Measurements from ENCODE around the gene AOX1. TPM values are rescaled to one million over a fixed set of nuclear protein-coding genes. Genes with fewer than 3 reads are reported as not detected.

The AOX1 gene
- total and polyA plus RNA-seq, 8 donors, result 17.8 to 181 (median 120) TPM

DNA sequence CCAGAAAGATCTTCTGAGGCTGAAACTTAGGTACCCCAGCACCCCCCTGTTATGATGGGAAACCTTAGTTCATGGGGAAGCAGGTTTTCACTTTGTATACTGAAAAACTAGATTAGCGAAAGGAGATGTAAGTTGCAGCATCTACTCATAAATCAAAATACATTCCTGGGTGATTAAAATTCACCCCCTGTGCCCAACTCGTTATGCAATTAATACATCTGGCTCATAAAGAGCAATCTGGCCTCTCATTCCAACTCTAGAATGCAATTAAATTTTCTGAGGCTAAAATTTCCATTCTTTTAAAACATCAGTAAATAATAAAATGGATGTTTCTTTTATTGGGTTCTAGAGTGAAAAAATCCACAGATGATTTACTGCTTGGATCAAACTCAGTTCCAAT is 115.0 kb downstream of the AOX1 start:
- TF ChIP-seq, protein P1, sequence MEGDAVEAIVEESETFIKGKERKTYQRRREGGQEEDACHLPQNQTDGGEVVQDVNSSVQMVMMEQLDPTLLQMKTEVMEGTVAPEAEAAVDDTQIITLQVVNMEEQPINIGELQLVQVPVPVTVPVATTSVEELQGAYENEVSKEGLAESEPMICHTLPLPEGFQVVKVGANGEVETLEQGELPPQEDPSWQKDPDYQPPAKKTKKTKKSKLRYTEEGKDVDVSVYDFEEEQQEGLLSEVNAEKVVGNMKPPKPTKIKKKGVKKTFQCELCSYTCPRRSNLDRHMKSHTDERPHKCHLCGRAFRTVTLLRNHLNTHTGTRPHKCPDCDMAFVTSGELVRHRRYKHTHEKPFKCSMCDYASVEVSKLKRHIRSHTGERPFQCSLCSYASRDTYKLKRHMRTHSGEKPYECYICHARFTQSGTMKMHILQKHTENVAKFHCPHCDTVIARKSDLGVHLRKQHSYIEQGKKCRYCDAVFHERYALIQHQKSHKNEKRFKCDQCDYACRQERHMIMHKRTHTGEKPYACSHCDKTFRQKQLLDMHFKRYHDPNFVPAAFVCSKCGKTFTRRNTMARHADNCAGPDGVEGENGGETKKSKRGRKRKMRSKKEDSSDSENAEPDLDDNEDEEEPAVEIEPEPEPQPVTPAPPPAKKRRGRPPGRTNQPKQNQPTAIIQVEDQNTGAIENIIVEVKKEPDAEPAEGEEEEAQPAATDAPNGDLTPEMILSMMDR (IDR thresholded peaks at IDR 0.05), result no peak
- ATAC-seq (no peak), DNase-seq (no peak), FAIRE-seq (no peak)
- H3K4me3 ChIP-seq, result no peak overlapping the region
- intact Hi-C loops (cut with DNase I), result loop anchor here in 1 of 3 donors (5.0 to 10.0 kb wide), 2 partner anchors 124 to 726 kb away; no protein-coding TSS in a partner anchor
- no peak overlapping the region for H3K27ac ChIP-seq
- no peaks in the 10 kb centered on the region for H3K4me1 ChIP-seq
- H3K27me3 ChIP-seq, result no peaks in the 10 kb centered on the region
- 83% methylated on average over 2 of the region's 2 CpGs for WGBS, 2 donors
- no peaks in the 10 kb centered on the region for H3K36me3 ChIP-seq
- H3K9me3 ChIP-seq, result no peaks in the 10 kb centered on the region

GRCh38 chr2:200702044-200702443 is 116.2 kb downstream of the AOX1 start:
- no peaks in the 10 kb centered on the region for H3K36me3 ChIP-seq
- 40 to 65% methylated on average over 1 of the region's 1 CpG for WGBS, 2 donors
- FAIRE-seq (no peak), ATAC-seq (no peak), DNase-seq (no peak)
- no peak overlapping the region for H3K27ac ChIP-seq
- H3K4me3 ChIP-seq, result no peak overlapping the region
- no peaks in the 10 kb centered on the region for H3K4me1 ChIP-seq
- TF ChIP-seq, protein P1 (IDR thresholded peaks at IDR 0.05), result no peak
- H3K9me3 ChIP-seq, result no peaks in the 10 kb centered on the region
- no peaks in the 10 kb centered on the region for H3K27me3 ChIP-seq
- intact Hi-C loops (cut with DNase I), result loop anchor here in 1 of 3 donors (5.0 to 10.0 kb wide), 2 partner anchors 125 to 727 kb away; no protein-coding TSS in a partner anchor

DNA sequence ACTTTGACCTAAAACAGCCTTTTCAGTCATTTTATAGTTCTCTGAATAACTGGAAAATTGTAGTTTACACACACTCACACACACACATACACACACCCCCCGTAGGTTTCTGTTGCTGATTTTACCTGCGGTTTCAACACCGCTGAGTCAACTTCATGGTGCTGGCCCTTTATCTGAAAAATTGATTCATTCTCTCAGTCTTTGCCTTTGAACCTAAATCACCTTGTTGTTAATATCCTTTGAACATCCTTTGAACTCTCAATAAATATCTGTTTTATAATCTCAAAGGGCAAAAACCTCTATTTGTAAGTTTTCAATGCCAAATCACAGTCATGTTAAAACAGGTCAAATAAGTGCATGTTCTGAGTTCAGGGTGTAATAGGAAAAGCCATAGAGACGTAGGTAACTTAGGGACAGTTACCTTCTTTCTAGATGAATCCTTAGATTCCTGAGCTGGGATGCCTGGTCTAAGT is 116.9 kb downstream of the AOX1 start:
- intact Hi-C loops (cut with DNase I), result loop anchor here in 1 of 3 donors (5.0 to 10.0 kb wide), 2 partner anchors 125 to 728 kb away; no protein-coding TSS in a partner anchor
- H3K9me3 ChIP-seq, result no peaks in the 10 kb centered on the region
- no peaks in the 10 kb centered on the region for H3K27me3 ChIP-seq
- no peaks in the 10 kb centered on the region for H3K36me3 ChIP-seq
- 73 to 79% methylated on average over 4 of the region's 4 CpGs for WGBS, 2 donors
- no peak overlapping the region for H3K27ac ChIP-seq
- H3K4me3 ChIP-seq, result no peak overlapping the region
- TF ChIP-seq, protein P1 (IDR thresholded peaks at IDR 0.05), result no peak
- FAIRE-seq (no peak), DNase-seq (no peak), ATAC-seq (peak in 1 of 4 donors; percentile 15)
- H3K4me1 ChIP-seq, result no peaks in the 10 kb centered on the region

- DNase-seq (peak in 3 of 6 donors; percentile 25 to 47 (median 47)), FAIRE-seq (no peak)
These were observed 117.5 kb downstream of the AOX1 start for GRCh38 chr2:200703127-200703925.

More at GRCh38 chr2:200703127-200703925, 117.5 kb downstream of the AOX1 start:
- ATAC-seq, result peak; percentile 58 to 89 (median 87)
- intact Hi-C loops (cut with DNase I), result loop anchor here in 1 of 3 donors (5.0 to 10.0 kb wide), 2 partner anchors 126 to 729 kb away; no protein-coding TSS in a partner anchor
- TF ChIP-seq, protein P1 (IDR thresholded peaks at IDR 0.05), result peak in 3 of 4 donors; percentile 27 to 40 (median 28)
- Histone ChIP-seq H3K36me3 (no peaks in the 10 kb centered on the region), H3K4me1 (no peaks in the 10 kb centered on the region), H3K4me3 (no peak overlapping the region), H3K27me3 (no peaks in the 10 kb centered on the region), H3K9me3 (no peaks in the 10 kb centered on the region), H3K27ac (no peak overlapping the region)
- WGBS, 2 donors, result 31 to 32% methylated on average over 6 of the region's 6 CpGs

All from pancreas (tissue), 10 donors.